DMS 273 (cell line): Measurements from ENCODE around the gene ZNF213.

Experiments used
- DNase-seq: peaks from one replicate; lab custom pipeline; 2025; ENCODE audit not compliant: unreplicated experiment; lab: John Stamatoyannopoulos, UW

The ZNF213 gene

DNA sequence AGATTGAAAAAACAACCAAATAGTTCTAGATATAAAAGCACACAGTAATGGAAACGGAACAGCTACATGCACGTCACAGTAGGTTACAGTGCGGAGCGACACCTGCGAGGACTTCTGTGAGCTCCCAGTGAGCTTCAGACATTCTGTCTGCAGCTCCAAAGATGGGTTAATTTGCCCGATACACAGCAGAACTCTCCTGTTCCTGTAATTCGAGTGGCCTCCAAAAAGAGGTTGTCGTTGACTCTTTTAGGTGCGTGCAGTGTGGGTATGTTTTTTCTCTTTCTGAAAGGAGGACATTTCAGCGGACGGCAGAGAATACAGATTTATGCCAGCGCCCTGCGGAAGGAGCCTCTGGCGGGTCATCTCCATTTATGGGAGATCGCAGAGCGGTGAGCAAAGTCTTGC, 56.1 kb downstream of the ZNF213 start:
- DNase-seq: no peak
